Stimulated activated naive B cell treated with anti-CD40 and anti-IgM and Interleukin-4, amounts not matched to agents 10 μg/mL and 1 μg/mL and 100 μg/mL, for 72 hours (primary cell): ENCODE measurements around the gene QSOX2.

Experiments
- ATAC-seq, 2 donors: fragments of 150-1000 bp; cut with Tn5 transposase; replicated peaks; 2 replicates each; pipeline ENCODE4 v1.10.0; 2021; ENCODE audit warnings: moderate library complexity in 1 of 2
- DNase-seq: peaks from one replicate; pipeline ENCODE4 v3.0.0; 2021
- H3K27ac Mint-ChIP-seq: one replicate; pipeline ENCODE4 v1.8.0; 2022; ENCODE audit warnings: mild to moderate bottlenecking, mixed read lengths
- H3K27me3 Mint-ChIP-seq, 2 donors: one replicate each; pipeline ENCODE4 v1.8.0; 2022; ENCODE audit warnings: mixed read lengths in 2 of 2
- H3K36me3 Mint-ChIP-seq, 2 donors: one replicate each; pipeline ENCODE4 v1.8.0; 2022; ENCODE audit warnings: mixed read lengths in 2 of 2, mild to moderate bottlenecking in 1 of 2
- H3K4me1 Mint-ChIP-seq, 2 donors: one replicate each; pipeline ENCODE4 v1.8.0; 2022; ENCODE audit warnings: mixed read lengths in 2 of 2, mild to moderate bottlenecking in 1 of 2
- H3K4me3 Mint-ChIP-seq, 2 donors: one replicate each; pipeline ENCODE4 v1.8.0; 2022; ENCODE audit warnings: mild to moderate bottlenecking in 2 of 2, mixed read lengths in 2 of 2, moderate library complexity in 1 of 2
- H3K9me3 Mint-ChIP-seq, 2 donors: one replicate each; pipeline ENCODE4 v1.8.0; 2022; ENCODE audit warnings: mixed read lengths in 2 of 2, mild to moderate bottlenecking in 1 of 2

The QSOX2 gene

DNA sequence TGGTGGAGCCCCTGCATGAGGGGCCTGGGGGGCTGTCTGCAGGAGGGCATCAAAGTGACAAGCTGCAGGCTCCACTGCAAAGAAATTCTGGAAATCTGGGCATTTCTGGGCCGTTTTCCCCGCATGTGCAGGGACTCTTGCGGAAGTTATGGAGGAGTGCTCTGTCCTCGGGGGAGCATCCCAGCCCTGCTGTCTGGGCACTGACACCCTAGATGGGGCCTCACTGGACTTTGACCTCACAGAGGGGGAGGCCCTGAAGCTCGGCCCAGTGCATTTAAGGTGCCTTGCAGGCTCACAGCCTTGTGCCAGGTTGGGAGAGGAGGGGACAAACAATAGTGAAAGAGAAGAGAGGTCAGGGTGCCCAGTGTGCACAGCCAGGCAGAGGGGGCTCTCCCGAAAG lies 76.1 kb downstream of the QSOX2 start:
- Mint-ChIP-seq H3K27ac (no peak overlapping the region), H3K27me3 (peaks cover 22 to 42% of the 10 kb centered on the region in 2 donors), H3K9me3 (no peaks in the 10 kb centered on the region), H3K4me1 (peaks cover 9 to 13% of the 10 kb centered on the region in 2 donors), H3K4me3 (no peak overlapping the region), H3K36me3 (no peaks in the 10 kb centered on the region)
- no peak for ATAC-seq
- DNase-seq, result no peak

DNA sequence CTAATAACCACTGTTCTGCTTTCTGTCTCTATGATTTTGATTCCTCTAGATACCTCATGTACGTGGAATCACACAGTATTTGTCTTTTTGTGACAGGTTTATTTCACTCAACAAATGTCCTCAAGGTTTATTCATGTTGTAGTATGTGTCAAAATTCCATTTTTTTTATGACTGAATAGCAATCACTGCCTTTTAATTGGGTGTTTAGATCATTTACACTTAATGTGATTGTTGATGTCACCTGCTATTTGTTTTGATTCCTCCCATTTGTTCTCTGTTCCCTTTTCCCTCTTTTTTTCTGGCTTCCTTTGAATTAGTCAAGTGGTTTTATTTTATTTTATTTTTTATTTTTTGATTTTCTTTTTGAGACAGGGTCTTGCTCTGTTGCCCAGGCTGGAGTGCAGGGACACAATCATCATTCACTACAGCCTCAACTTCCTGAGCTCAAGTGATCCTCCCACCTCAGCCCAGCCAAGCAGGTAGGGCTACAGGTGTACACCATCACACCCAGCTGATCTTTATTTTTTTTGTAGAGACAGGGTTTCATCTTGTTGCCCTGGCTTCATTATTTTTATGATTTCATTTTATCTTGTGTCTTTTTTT lies 82.3 kb downstream of the QSOX2 start:
- DNase-seq, result no peak
- Mint-ChIP-seq H3K27ac (no peak overlapping the region), H3K4me1 (no peaks in the 10 kb centered on the region), H3K36me3 (peaks cover 3% of the 10 kb centered on the region in 2 donors), H3K27me3 (peaks cover 11 to 23% of the 10 kb centered on the region in 2 donors), H3K4me3 (no peak overlapping the region), H3K9me3 (peaks cover 5 to 6% of the 10 kb centered on the region in 2 donors)
- no peak for ATAC-seq

DNA sequence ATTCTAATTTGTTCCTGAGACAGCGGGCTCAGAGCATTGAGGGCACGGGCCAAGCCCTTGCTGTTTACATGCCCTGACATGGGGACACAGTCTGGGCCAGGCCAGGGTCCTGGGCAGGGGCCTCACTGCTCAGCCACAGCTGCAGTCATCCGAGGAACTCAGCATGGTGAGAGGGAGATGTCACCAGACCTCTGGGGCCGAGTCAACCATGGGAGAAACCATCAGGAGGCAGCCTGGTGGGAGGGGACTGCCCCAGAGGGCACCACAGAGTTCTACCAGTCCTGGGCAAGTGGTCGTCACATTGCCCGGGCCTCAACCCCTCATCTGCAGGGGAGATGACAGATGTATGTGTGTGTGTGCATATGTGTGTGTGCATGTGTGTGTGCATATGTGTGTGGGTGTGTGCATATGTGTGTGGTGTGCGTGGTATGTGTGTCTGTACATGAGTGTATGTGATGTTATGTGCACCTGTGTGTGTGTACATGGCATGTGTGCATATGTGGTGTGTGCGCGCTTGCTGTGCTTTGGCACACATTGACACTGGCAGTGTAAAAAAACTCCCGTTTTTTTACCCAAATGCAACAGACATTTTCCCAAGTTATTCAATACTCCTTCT lies 84.5 kb downstream of the QSOX2 start:
- Mint-ChIP-seq H3K27me3 (peaks cover 16 to 26% of the 10 kb centered on the region in 2 donors), H3K4me1 (no peaks in the 10 kb centered on the region), H3K9me3 (peaks cover 5 to 6% of the 10 kb centered on the region in 2 donors), H3K36me3 (peaks cover 3% of the 10 kb centered on the region in 2 donors), H3K4me3 (no peak overlapping the region), H3K27ac (no peak overlapping the region)
- DNase-seq (no peak), ATAC-seq (peak in 1 of 2 donors; percentile 54)

DNA sequence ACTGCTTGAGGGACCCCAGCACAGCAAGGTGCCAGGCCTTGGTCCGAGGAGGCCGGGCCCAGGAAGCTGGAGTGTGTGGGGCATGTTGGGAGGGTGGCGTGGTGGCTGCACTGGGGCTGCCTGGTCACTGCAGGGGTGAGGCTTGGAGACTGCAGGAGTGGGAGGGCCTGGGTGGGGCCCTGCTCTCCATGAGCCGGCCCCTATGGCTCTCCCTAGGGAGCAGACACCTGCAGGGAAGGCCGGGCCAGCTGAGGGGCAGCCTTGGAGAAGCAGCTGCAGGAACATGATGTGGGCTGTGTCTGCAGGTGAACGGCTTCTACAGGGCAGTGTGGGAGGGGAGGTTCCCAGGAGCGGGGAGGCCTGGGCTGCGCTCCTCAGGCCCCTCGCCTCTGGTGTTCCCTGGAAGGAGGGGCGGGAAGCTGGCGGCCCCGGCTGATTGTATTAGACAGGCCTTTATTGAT lies 85.2 kb downstream of the QSOX2 start:
- ATAC-seq (no peak), DNase-seq (no peak)
- Mint-ChIP-seq H3K9me3 (peaks cover 5 to 6% of the 10 kb centered on the region in 2 donors), H3K36me3 (peaks cover 3% of the 10 kb centered on the region in 2 donors), H3K4me1 (no peaks in the 10 kb centered on the region), H3K27ac (no peak overlapping the region), H3K27me3 (peaks cover 20 to 32% of the 10 kb centered on the region in 2 donors), H3K4me3 (no peak overlapping the region)

DNA sequence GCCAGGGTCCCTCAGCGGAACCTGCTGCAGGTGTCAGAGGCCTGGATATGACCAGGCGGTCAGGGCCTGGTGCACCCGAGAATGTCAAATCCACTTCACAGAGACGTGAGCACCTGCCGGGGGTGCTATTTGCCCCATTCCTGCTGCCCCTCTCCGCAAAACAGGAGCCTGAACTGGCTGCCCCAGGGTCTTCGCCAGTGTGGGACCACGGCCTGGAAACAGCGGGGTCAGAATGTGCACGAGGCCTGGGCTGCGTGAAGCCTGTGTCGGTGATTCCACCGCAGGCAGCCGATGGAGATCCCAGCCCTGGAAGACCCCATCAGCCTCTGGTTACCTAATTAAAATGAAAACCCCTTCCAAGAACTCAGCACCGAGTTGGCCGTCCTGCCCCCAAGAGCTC lies 85.8 kb downstream of the QSOX2 start:
- DNase-seq (no peak), ATAC-seq (no peak)
- Mint-ChIP-seq H3K4me3 (no peak overlapping the region), H3K27me3 (peaks cover 26 to 37% of the 10 kb centered on the region in 2 donors), H3K9me3 (peaks cover 5 to 6% of the 10 kb centered on the region in 2 donors), H3K36me3 (peaks cover 3% of the 10 kb centered on the region in 2 donors), H3K4me1 (no peaks in the 10 kb centered on the region), H3K27ac (no peak overlapping the region)

DNA sequence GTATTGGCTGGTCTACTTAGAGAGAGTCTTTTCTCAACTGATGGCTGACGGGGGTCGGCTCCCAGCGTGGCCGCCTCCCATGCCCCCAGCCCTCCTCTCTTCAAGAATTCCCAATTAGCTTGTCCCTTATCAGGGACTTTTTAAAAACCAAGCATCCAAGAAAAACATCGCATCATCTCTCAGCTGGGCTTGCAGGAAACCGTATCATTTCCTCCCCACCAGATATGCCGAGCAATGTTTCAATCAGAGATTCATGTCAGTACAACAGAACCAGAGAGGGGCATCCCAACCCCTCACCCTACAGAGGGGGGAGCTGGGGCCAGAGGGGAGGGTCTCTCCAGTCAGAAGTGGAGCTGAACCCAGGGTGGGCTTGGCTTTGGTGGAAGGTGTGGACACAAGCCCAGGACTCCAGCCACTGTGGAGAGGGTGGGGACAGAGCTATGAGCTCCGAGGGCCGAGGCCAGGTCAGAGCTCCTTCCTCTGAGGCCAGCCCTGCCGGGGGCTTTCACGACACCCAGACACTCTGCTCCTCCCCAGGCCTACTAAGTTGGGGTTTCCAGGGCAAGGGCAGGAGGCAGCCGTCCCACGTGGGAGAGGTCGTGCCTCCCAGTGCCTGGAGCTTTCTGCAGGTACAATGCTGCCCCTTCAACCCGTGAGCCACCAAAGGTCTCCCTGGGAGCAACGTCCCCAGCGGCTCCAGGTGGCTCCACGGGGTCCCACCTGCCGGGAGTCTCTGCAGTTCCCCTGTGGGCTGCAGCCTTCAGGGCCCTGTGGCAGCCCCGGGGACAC lies 87.9 kb downstream of the QSOX2 start:
- peaks cover 26 to 34% of the 10 kb centered on the region in 2 donors for H3K27me3 Mint-ChIP-seq
- no peaks in the 10 kb centered on the region for H3K9me3 Mint-ChIP-seq
- no peak overlapping the region for H3K27ac Mint-ChIP-seq
- no peaks in the 10 kb centered on the region for H3K36me3 Mint-ChIP-seq
- no peaks in the 10 kb centered on the region for H3K4me1 Mint-ChIP-seq
- DNase-seq (no peak), ATAC-seq (no peak)
- no peak overlapping the region for H3K4me3 Mint-ChIP-seq
